IMR-90 (cell line): ENCODE measurements around the gene RASA1. TPM values are rescaled to one million over a fixed set of nuclear protein-coding genes. Genes with fewer than 3 reads are reported as not detected.

Experiments used
- ATAC-seq: fragments of 200-7000 bp; cut with Tn5 transposase; 2 replicates; pipeline ENCODE4 v1.9.1; 2020; ENCODE audit warnings: low read depth, mild to moderate bottlenecking, moderate library complexity
- BruUV-seq: library from RNA; stranded (reverse); fragments of 400-500 nt; replicated peaks from 2 replicates; lab custom pipeline; 2021; lab: Mats Ljungman, UMichigan
- CTCF ChIA-PET: fragments of 300-600 bp; formaldehyde crosslinking; extraction: SDS; loops from one replicate; lab custom pipeline; 2021; ENCODE audit warnings: antibody characterized with exemption; lab: Yijun Ruan, JAX
- POLR2A ChIA-PET: fragments of 300-600 bp; sonication (Branson Sonifier 250); formaldehyde crosslinking; loops from one replicate; lab custom pipeline; 2022; ENCODE audit warnings: antibody characterized with exemption; ENCODE audit not compliant: unreplicated experiment; lab: Charles Lee
- DNase-seq: peaks from one replicate; pipeline ENCODE4 v3.0.0; 2013
- H2AFZ ChIP-seq: replicated peaks from 2 replicates; pipeline ENCODE3; 2013; ENCODE audit warnings: low read length, mild to moderate bottlenecking; ENCODE audit not compliant: poor library complexity
- H2AK5ac ChIP-seq: 2 replicates; pipeline ENCODE4 v1.6.1; 2013; ENCODE audit warnings: low read depth, low read length, inconsistent platforms
- H2AK9ac ChIP-seq: replicated peaks from 2 replicates; pipeline ENCODE3; 2013; ENCODE audit warnings: mild to moderate bottlenecking, low read depth, low read length, moderate library complexity; ENCODE audit not compliant: poor library complexity
- H2BK120ac ChIP-seq: 2 replicates; pipeline ENCODE4 v1.6.1; 2013; ENCODE audit warnings: low read depth, low read length, inconsistent platforms
- H2BK15ac ChIP-seq: 3 replicates; pipeline ENCODE4 v1.6.1; 2013; ENCODE audit warnings: low read depth, low read length, inconsistent platforms
- H2BK20ac ChIP-seq: 2 replicates; pipeline ENCODE4 v1.6.1; 2013; ENCODE audit warnings: low read depth, mild to moderate bottlenecking, inconsistent platforms, low read length, moderate library complexity
- H2BK5ac ChIP-seq: 2 replicates; pipeline ENCODE4 v1.6.1; 2013; ENCODE audit warnings: mild to moderate bottlenecking, low read depth, low read length, inconsistent platforms; ENCODE audit not compliant: poor library complexity, severe bottlenecking
- H3K14ac ChIP-seq: replicated peaks from 2 replicates; pipeline ENCODE4 v1.6.1; 2013; ENCODE audit warnings: low read depth, low read length, inconsistent platforms
- H3K18ac ChIP-seq: 2 replicates; pipeline ENCODE4 v1.6.1; 2013; ENCODE audit warnings: low read depth, low read length, control low read depth
- H3K23ac ChIP-seq: 2 replicates; pipeline ENCODE4 v1.6.1; 2013; ENCODE audit warnings: low read depth, low read length, inconsistent platforms
- H3K27ac ChIP-seq: 2 replicates; pipeline ENCODE4 v1.5.1; 2013; ENCODE audit warnings: mild to moderate bottlenecking, control low read depth, low read length; ENCODE audit not compliant: insufficient read depth
- H3K27me3 ChIP-seq: 2 replicates; pipeline ENCODE4 v1.6.1; 2013; ENCODE audit warnings: low read length; ENCODE audit not compliant: control insufficient read depth, insufficient read depth
- H3K36me3 ChIP-seq: 2 replicates; pipeline ENCODE4 v1.6.1; 2013; ENCODE audit warnings: low read length, mixed read lengths; ENCODE audit not compliant: control insufficient read depth, insufficient read depth
- H3K4ac ChIP-seq: 2 replicates; pipeline ENCODE4 v1.6.1; 2013; ENCODE audit warnings: low read depth, low read length, inconsistent platforms
- H3K4me1 ChIP-seq: 2 replicates; pipeline ENCODE4 v1.6.1; 2013; ENCODE audit warnings: low read length, mixed read lengths; ENCODE audit not compliant: control insufficient read depth, insufficient read depth
- H3K4me2 ChIP-seq: 2 replicates; pipeline ENCODE4 v1.6.1; 2013; ENCODE audit warnings: low read depth, mild to moderate bottlenecking, control low read depth, low read length, moderate library complexity
- H3K4me3 ChIP-seq: 2 replicates; pipeline ENCODE4 v1.5.1; 2013; ENCODE audit warnings: low read depth, mild to moderate bottlenecking, control low read depth, low read length, moderate library complexity; ENCODE audit not compliant: insufficient read depth
- H3K56ac ChIP-seq: 2 replicates; pipeline ENCODE4 v1.6.1; 2013; ENCODE audit warnings: low read length, inconsistent platforms; ENCODE audit not compliant: insufficient read depth; ENCODE audit errors: extremely low read depth
- H3K79me1 ChIP-seq, 2 experiments: 2 replicates each; pipeline ENCODE4 v1.6.1; 2013; ENCODE audit warnings: low read length in 2 of 2, inconsistent platforms in 1 of 2, low read depth in 1 of 2
- H3K9ac ChIP-seq: 2 replicates; pipeline ENCODE4 v1.6.1; 2013; ENCODE audit warnings: low read depth, low read length, control low read depth
- H3K9me1 ChIP-seq: 2 replicates; pipeline ENCODE4 v1.6.1; 2013; ENCODE audit warnings: low read length, inconsistent platforms; ENCODE audit not compliant: insufficient read depth
- H3K9me3 ChIP-seq: 2 replicates; pipeline ENCODE4 v1.6.1; 2013; ENCODE audit warnings: low read length; ENCODE audit not compliant: control insufficient read depth, insufficient read depth
- H4K20me1 ChIP-seq: 2 replicates; pipeline ENCODE4 v1.6.1; 2013; ENCODE audit warnings: low read length, inconsistent platforms; ENCODE audit not compliant: insufficient read depth
- H4K5ac ChIP-seq: 2 replicates; pipeline ENCODE4 v1.6.1; 2013; ENCODE audit warnings: mild to moderate bottlenecking, low read depth, low read length, control low read depth
- H4K8ac ChIP-seq, 2 experiments: 2 replicates each; pipeline ENCODE4 v1.6.1; 2013; ENCODE audit warnings: low read depth in 2 of 2, low read length in 2 of 2, control low read depth in 1 of 2, inconsistent platforms in 1 of 2
- H4K91ac ChIP-seq: 2 replicates; pipeline ENCODE4 v1.6.1; 2013; ENCODE audit warnings: low read depth, low read length, inconsistent platforms; ENCODE audit not compliant: insufficient read depth
- POLR2A ChIP-seq: IDR thresholded peaks from 2 replicates; pipeline ENCODE4 v1.6.1; 2012; ENCODE audit warnings: mild to moderate bottlenecking, low read depth, low read length
- WGBS, 2 experiments: methylation state at CpG; one replicate each; pipeline versions ENCODE4 v1.1.5 to v1.1.7; 2013; ENCODE audit warnings: missing lambda C conversion rate in 2 of 2; ENCODE audit not compliant: insufficient read length in 1 of 2; ENCODE audit errors: extremely low coverage in 2 of 2; 5-methylcytosine and 5-hydroxymethylcytosine counted together
- dilution Hi-C: fragments of 300-500 bp; cut with HindIII; formaldehyde crosslinking; loops from one replicate; pipeline ENCODE4 v1.14.3; 2018; ENCODE audit warnings: low sequenced_read_pairs; ENCODE audit not compliant: unreplicated experiment
- in situ Hi-C: fragments of 300-500 bp; cut with MboI; formaldehyde crosslinking; loops from 3 replicates; pipeline ENCODE4 v1.14.3; 2019; ENCODE audit warnings: low sequenced_read_pairs, inconsistent platforms, mixed read lengths
- intact Hi-C: fragments of 100-400 bp; cut with micrococcal nuclease; formaldehyde crosslinking; loops from 2 replicates; pipeline ENCODE4 v1.10.0; 2022
- polyA plus RNA-seq, 3 experiments: library from polyadenylated mRNA; depleted of rRNA; stranded (reverse); fragments of >200 nt; gene quantifications; 2 replicates each; pipeline ENCODE4 v1.2.3, GENCODE V29; 2012; ENCODE audit warnings: low replicate concordance in 1 of 3
- total RNA-seq: library from RNA; depleted of rRNA; stranded (reverse); fragments of >200 nt; gene quantifications from 2 replicates; pipeline ENCODE4 v1.2.3, GENCODE V29; 2012
- TF ChIP-seq, protein P1 (sequence below): fragments of 150-350 bp; IDR thresholded peaks from 2 replicates; pipeline ENCODE4 v1.6.1; 2017; ENCODE audit warnings: mild to moderate bottlenecking, antibody characterized with exemption, low read length, low read depth

Gene RASA1
- total and polyA plus RNA-seq, 2 of the 4 experiments (the other 2 are of a cell fraction) = 37.6 to 45.7 TPM

DNA sequence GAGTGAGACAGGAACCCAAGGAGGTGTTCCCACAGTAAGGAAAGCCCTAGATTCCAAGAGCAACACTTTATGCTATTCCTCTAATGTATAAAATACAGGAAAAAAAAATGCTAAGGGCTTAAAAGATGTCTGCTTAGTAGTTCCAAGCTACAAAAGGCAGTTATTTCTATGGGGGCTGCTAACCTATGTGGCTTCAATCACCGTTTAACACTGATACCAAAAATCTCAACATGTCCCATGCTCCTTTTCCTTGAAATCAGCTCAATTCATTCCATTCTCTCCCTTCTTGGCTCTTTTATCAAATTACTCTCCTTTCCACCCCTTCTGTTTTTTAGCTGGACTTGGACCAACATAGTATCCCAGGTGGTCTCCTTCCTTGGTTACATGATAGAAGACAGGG is 124.5 kb downstream of the RASA1 start:
- peak overlapping the region; percentile 79; the same call in 1 of the 2 replicates for H3K4ac ChIP-seq
- peak overlapping the region; percentile 31; the same call in 1 of the 3 replicates for H2BK15ac ChIP-seq
- 0 out of 2 replicates have a peak, but pooled peaks have one; percentile 28 for TF ChIP-seq POLR2A
- TF ChIP-seq, protein P1, sequence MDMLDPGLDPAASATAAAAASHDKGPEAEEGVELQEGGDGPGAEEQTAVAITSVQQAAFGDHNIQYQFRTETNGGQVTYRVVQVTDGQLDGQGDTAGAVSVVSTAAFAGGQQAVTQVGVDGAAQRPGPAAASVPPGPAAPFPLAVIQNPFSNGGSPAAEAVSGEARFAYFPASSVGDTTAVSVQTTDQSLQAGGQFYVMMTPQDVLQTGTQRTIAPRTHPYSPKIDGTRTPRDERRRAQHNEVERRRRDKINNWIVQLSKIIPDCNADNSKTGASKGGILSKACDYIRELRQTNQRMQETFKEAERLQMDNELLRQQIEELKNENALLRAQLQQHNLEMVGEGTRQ = no peak
- H3K18ac ChIP-seq = peak overlapping the region; percentile 93; the same call in 1 of the 2 replicates
- CTCF ChIA-PET = interaction anchor here (0.7 to 0.8 kb wide), 2 partner anchors 26 to 379 kb away, joined by 3 read pairs; no protein-coding TSS in a partner anchor
- no peak overlapping the region; the same call in 1 of the 2 replicates for H3K9ac ChIP-seq
- H3K4me2 ChIP-seq = no peak overlapping the region
- H4K8ac ChIP-seq = peak overlapping the region; percentile 19 to 93; a peak in 2 of 4 replicates
- dilution Hi-C loops (no loop called here), intact Hi-C loops (loop anchor here (5.0 kb wide), 1 partner anchor 270 kb away; no protein-coding TSS in a partner anchor), in situ Hi-C loops (no loop called here)
- H3K23ac ChIP-seq = peak overlapping the region; percentile 80
- H2AK5ac ChIP-seq = no peak overlapping the region; the same call in 1 of the 2 replicates
- H3K14ac ChIP-seq = peak overlapping the region; percentile 85
- no peak overlapping the region for H2AFZ ChIP-seq
- H3K27me3 ChIP-seq = no peaks in the 10 kb centered on the region
- peak overlapping the region; percentile 24; the same call in 1 of the 2 replicates for H4K5ac ChIP-seq
- H4K20me1 ChIP-seq = no peaks in the 10 kb centered on the region
- peak overlapping the region; percentile 99 for H2BK5ac ChIP-seq
- peaks cover 14% of the 10 kb centered on the region for H3K4me1 ChIP-seq
- H3K27ac ChIP-seq = no peak overlapping the region
- peak overlapping the region; percentile 86 for H2BK20ac ChIP-seq
- H3K36me3 ChIP-seq = peaks cover 32% of the 10 kb centered on the region
- POLR2A ChIA-PET = no interaction called here
- H2BK120ac ChIP-seq = peak overlapping the region; percentile 89
- 0 out of 2 replicates have a peak overlapping the region, but pooled peaks have one; percentile 19 for H3K56ac ChIP-seq
- DNase-seq = no peak
- no peak overlapping the region for H3K4me3 ChIP-seq
- H4K91ac ChIP-seq = peak overlapping the region; percentile 17; the same call in 1 of the 2 replicates
- H3K9me1 ChIP-seq = peaks cover 6% of the 10 kb centered on the region; the same call in 1 of the 2 replicates
- WGBS, 2 experiments = no CpG with 5 or more reads among the region's 1 CpG
- no TSS peak for BruUV-seq
- no peaks in the 10 kb centered on the region for H3K9me3 ChIP-seq
- no peak overlapping the region for H2AK9ac ChIP-seq
- peaks cover 18 to 39% of the 10 kb centered on the region in 2 experiments for H3K79me1 ChIP-seq
- no peak for ATAC-seq
